ENCODE results near the gene RXYLT1.

RXYLT1 gene

GRCh38 chr12:63790608-63790945 is 10.9 kb downstream of the RXYLT1 start:
- Histone ChIP-seq H4K20me1 (ENCODE audit: low read depth, low read length) (no peaks in the 10 kb centered on the region), H3K36me3 (ENCODE audit: low read length) (peaks cover 12% of the 10 kb centered on the region; the same call in 1 of the 2 replicates), H3K27ac (ENCODE audit: low read depth, low read length) (no peak overlapping the region), H3K4me2 (ENCODE audit: low read depth, low read length, poor library complexity, severe bottlenecking) (no peak overlapping the region), H3K9me2 (replicated peaks; ENCODE audit: insufficient read depth, low read length) (no peaks in the 10 kb centered on the region), H3F3A (ENCODE audit: insufficient read depth) (no peaks in the 10 kb centered on the region), H3K4me3 (ENCODE audit: insufficient read depth, low read length, poor library complexity, severe bottlenecking) (no peak overlapping the region), H3K27me3 (ENCODE audit: low read length) (no peaks in the 10 kb centered on the region), H3K9ac (ENCODE audit: low read length) (no peak overlapping the region), H3K9me3 (ENCODE audit: insufficient read depth, low read length) (no peaks in the 10 kb centered on the region), H2AFZ (ENCODE audit: low read depth, low read length, severe bottlenecking) (no peak overlapping the region), H3K79me2 (ENCODE audit: insufficient read depth, low read length) (no peaks in the 10 kb centered on the region)
- no peak for TF ChIP-seq EZH2phosphoT487 (conservative IDR thresholded peaks at IDR 0.05; ENCODE audit: low read length)
- TF ChIP-seq CTCF (IDR thresholded peaks at IDR 0.05; ENCODE audit: insufficient read depth, low read length, poor library complexity, severe bottlenecking): no peak

GRCh38 chr12:63792338-63792737 is 12.6 kb downstream of the RXYLT1 start:
- H3K4me3 ChIP-seq (ENCODE audit: insufficient read depth, low read length, poor library complexity, severe bottlenecking): no peak overlapping the region
- H3F3A ChIP-seq (ENCODE audit: insufficient read depth): no peaks in the 10 kb centered on the region
- no peak overlapping the region for H3K27ac ChIP-seq (ENCODE audit: low read depth, low read length)
- H3K4me2 ChIP-seq (ENCODE audit: low read depth, low read length, poor library complexity, severe bottlenecking): no peak overlapping the region
- H3K9ac ChIP-seq (ENCODE audit: low read length): no peak overlapping the region
- H4K20me1 ChIP-seq (ENCODE audit: low read depth, low read length): no peaks in the 10 kb centered on the region
- H3K79me2 ChIP-seq (ENCODE audit: insufficient read depth, low read length): no peaks in the 10 kb centered on the region
- H3K36me3 ChIP-seq (ENCODE audit: low read length): peaks cover 4% of the 10 kb centered on the region; the same call in 1 of the 2 replicates
- no peaks in the 10 kb centered on the region for H3K9me3 ChIP-seq (ENCODE audit: insufficient read depth, low read length)
- H2AFZ ChIP-seq (ENCODE audit: low read depth, low read length, severe bottlenecking): no peak overlapping the region
- H3K27me3 ChIP-seq (ENCODE audit: low read length): no peaks in the 10 kb centered on the region
- H3K9me2 ChIP-seq (replicated peaks; ENCODE audit: insufficient read depth, low read length): no peaks in the 10 kb centered on the region
- TF ChIP-seq EZH2phosphoT487 (conservative IDR thresholded peaks at IDR 0.05; ENCODE audit: low read length) (no peak), CTCF (IDR thresholded peaks at IDR 0.05; ENCODE audit: insufficient read depth, low read length, poor library complexity, severe bottlenecking) (no peak)

- no peaks in the 10 kb centered on the region for H3K79me2 ChIP-seq (ENCODE audit: insufficient read depth, low read length)
- no peaks in the 10 kb centered on the region for H4K20me1 ChIP-seq (ENCODE audit: low read depth, low read length)
- H3K27me3 ChIP-seq (ENCODE audit: low read length): no peaks in the 10 kb centered on the region
- H3K4me3 ChIP-seq (ENCODE audit: insufficient read depth, low read length, poor library complexity, severe bottlenecking): no peak overlapping the region
- H3K9me2 ChIP-seq (replicated peaks; ENCODE audit: insufficient read depth, low read length): no peaks in the 10 kb centered on the region
- no peaks in the 10 kb centered on the region; the same call in 1 of the 2 replicates for H3K36me3 ChIP-seq (ENCODE audit: low read length)
- H3K4me2 ChIP-seq (ENCODE audit: low read depth, low read length, poor library complexity, severe bottlenecking): no peak overlapping the region
- H2AFZ ChIP-seq (ENCODE audit: low read depth, low read length, severe bottlenecking): no peak overlapping the region
- TF ChIP-seq EZH2phosphoT487 (conservative IDR thresholded peaks at IDR 0.05; ENCODE audit: low read length) (no peak), CTCF (IDR thresholded peaks at IDR 0.05; ENCODE audit: insufficient read depth, low read length, poor library complexity, severe bottlenecking) (no peak)
- H3K27ac ChIP-seq (ENCODE audit: low read depth, low read length): no peak overlapping the region
- no peaks in the 10 kb centered on the region for H3K9me3 ChIP-seq (ENCODE audit: insufficient read depth, low read length)
- no peak overlapping the region for H3K9ac ChIP-seq (ENCODE audit: low read length)
- H3F3A ChIP-seq (ENCODE audit: insufficient read depth): no peaks in the 10 kb centered on the region
Measured at GRCh38 chr12:63795032-63795687, 15.5 kb downstream of the RXYLT1 start.
